GM19455 (cell line): Measurements from ENCODE around the gene MYL6B.
"Not testable (repeated sequence)": the region's sequence is repeated elsewhere in the genome, so short reads cannot be mapped to it uniquely, and the experiment has no call there.

Experiments
- ATAC-seq: cut with Tn5 transposase; IDR thresholded peaks from one replicate; pipeline ENCODE4 v1.9.1; 2021; ENCODE audit not compliant: unreplicated experiment

The MYL6B gene

GRCh38 chr12:56151672-56152131 lies 685 bp upstream of the MYL6B start:
- ATAC-seq: peak; percentile 51

GRCh38 chr12:56152756-56153677 lies 630 bp downstream of the MYL6B start:
- ATAC-seq: no peak

GRCh38 chr12:56153678-56154065 lies 1.3 kb downstream of the MYL6B start:
- no peak for ATAC-seq

- ATAC-seq: no peak
Measured at GRCh38 chr12:56154246-56154771, 1.9 kb downstream of the MYL6B start.

GRCh38 chr12:56154818-56155217 lies 2.4 kb downstream of the MYL6B start:
- no peak for ATAC-seq

GRCh38 chr12:56155256-56155845 lies 3.0 kb downstream of the MYL6B start:
- no peak for ATAC-seq

GRCh38 chr12:56156464-56157200 lies 4.2 kb downstream of the MYL6B start:
- not testable (repeated sequence) for ATAC-seq

GRCh38 chr12:56157201-56158028 lies 5.0 kb downstream of the MYL6B start:
- ATAC-seq: no peak

GRCh38 chr12:56158029-56158925 lies 5.9 kb downstream of the MYL6B start, which contains the start of gene MYL6:
TSS of gene MYL6 (plus strand) at chr12:56158359. CDS start at chr12:56158402, 43 bp downstream.
- ATAC-seq: peak; percentile 80

GRCh38 chr12:56158926-56159461 lies 6.6 kb downstream of the MYL6B start:
- no peak for ATAC-seq

GRCh38 chr12:56159482-56160192 lies 7.2 kb downstream of the MYL6B start:
- ATAC-seq: no peak

- ATAC-seq: no peak
Measured at GRCh38 chr12:56160193-56160763, 7.9 kb downstream of the MYL6B start.

- ATAC-seq: no peak
Measured at GRCh38 chr12:56160894-56161689, 8.7 kb downstream of the MYL6B start.

- ATAC-seq: no peak
Measured at GRCh38 chr12:56161690-56162351, 9.4 kb downstream of the MYL6B start.

- no peak for ATAC-seq
Measured at GRCh38 chr12:56162468-56163290, 10.3 kb downstream of the MYL6B start.
